Panc1 (cell line): ENCODE measurements around the gene SPEG. TPM values are rescaled to one million over a fixed set of nuclear protein-coding genes. Genes with fewer than 3 reads are reported as not detected.

Experiments used
- ATAC-seq: fragments of 200-7000 bp; cut with Tn5 transposase; 2 replicates; pipeline ENCODE4 v1.9.1; 2020; ENCODE audit warnings: mild to moderate bottlenecking, moderate library complexity
- BruUV-seq: library from RNA; stranded (reverse); fragments of 400-500 nt; replicated peaks from 2 replicates; lab custom pipeline; 2021; lab: Mats Ljungman, UMichigan
- CTCF ChIA-PET: fragments of 300-600 bp; sonication (Branson Sonifier 250); formaldehyde crosslinking; loops from one replicate; lab custom pipeline; 2022; ENCODE audit warnings: antibody characterized with exemption; lab: Charles Lee
- POLR2A ChIA-PET: fragments of 300-600 bp; sonication (Branson Sonifier 250); formaldehyde crosslinking; loops from one replicate; lab custom pipeline; 2022; ENCODE audit warnings: antibody characterized with exemption; lab: Charles Lee
- DNase-seq: peaks from one replicate; pipeline ENCODE4 v3.0.0-alpha.2; 2010; ENCODE audit warnings: low read depth, low spot score
- H3K27ac ChIP-seq: 2 replicates; pipeline ENCODE4 v1.5.1; 2011; ENCODE audit warnings: mild to moderate bottlenecking, low read length, inconsistent platforms
- H3K27me3 ChIP-seq: fragments of 200-500 bp; sonication (Bioruptor generic); 2 replicates; pipeline ENCODE4 v1.6.0; 2014; ENCODE audit warnings: low read length, inconsistent platforms; ENCODE audit not compliant: control insufficient read depth, insufficient read depth
- H3K36me3 ChIP-seq: fragments of 200-500 bp; sonication (Bioruptor generic); 2 replicates; pipeline ENCODE4 v1.5.1; 2014; ENCODE audit warnings: inconsistent platforms, mild to moderate bottlenecking, low read length, moderate library complexity; ENCODE audit not compliant: control insufficient read depth, insufficient read depth
- H3K4me1 ChIP-seq: 2 replicates; pipeline ENCODE4 v1.5.1; 2011; ENCODE audit warnings: inconsistent platforms, mild to moderate bottlenecking, low read length, moderate library complexity; ENCODE audit not compliant: control insufficient read depth, insufficient read depth
- H3K4me3 ChIP-seq, 2 experiments: 2 replicates each; pipeline ENCODE4 v1.5.1; 2011 to 2012; ENCODE audit warnings: low read depth in 2 of 2, low read length in 2 of 2, mild to moderate bottlenecking in 2 of 2, inconsistent platforms in 1 of 2, moderate library complexity in 1 of 2
- H3K9me3 ChIP-seq: fragments of 200-500 bp; sonication (Bioruptor generic); 2 replicates; pipeline ENCODE4 v1.5.1; 2014; ENCODE audit warnings: low read depth, mild to moderate bottlenecking, inconsistent platforms, low read length, moderate library complexity; ENCODE audit not compliant: control insufficient read depth, insufficient read depth
- POLR2AphosphoS5 ChIP-seq: IDR thresholded peaks from 2 replicates; pipeline ENCODE4 v1.6.1; 2012; ENCODE audit warnings: mild to moderate bottlenecking, low read depth, low read length, moderate library complexity
- SIN3A ChIP-seq: IDR thresholded peaks from 2 replicates; pipeline ENCODE4 v1.6.1; 2012; ENCODE audit warnings: low read depth, mild to moderate bottlenecking, low read length, moderate library complexity, borderline replicate concordance; ENCODE audit not compliant: insufficient read depth
- TCF7L2 ChIP-seq: IDR thresholded peaks from 2 replicates; pipeline ENCODE4 v1.6.1; 2011; ENCODE audit warnings: mild to moderate bottlenecking, low read depth, low read length, inconsistent platforms
- in situ Hi-C: cut with HindIII; loops from 2 replicates; pipeline ENCODE4 v1.10.0; 2016; ENCODE audit warnings: low sequenced_read_pairs, low pct_unique_long_range_greater_than_20kb
- intact Hi-C: fragments of 100-400 bp; cut with micrococcal nuclease; formaldehyde crosslinking; loops from one replicate; pipeline ENCODE4 v1.10.0; 2022; ENCODE audit not compliant: unreplicated experiment
- total RNA-seq: library from RNA; stranded (reverse); gene quantifications from one replicate; pipeline ENCODE4 v1.2.1, GENCODE V29; 2021; ENCODE audit not compliant: unreplicated experiment
- TF ChIP-seq, protein P1 (sequence below): fragments of 450-650 bp; IDR thresholded peaks from 2 replicates; pipeline ENCODE4 v1.5.1; 2017; ENCODE audit warnings: mild to moderate bottlenecking
- TF ChIP-seq, protein P2 (sequence below), 2 experiments: IDR thresholded peaks; 2 replicates each; pipeline ENCODE4 v1.6.1; 2011 to 2012; ENCODE audit warnings: low read depth in 2 of 2, control low read depth in 1 of 2, low read length in 1 of 2, mild to moderate bottlenecking in 1 of 2, moderate library complexity in 1 of 2; ENCODE audit not compliant: insufficient read depth in 1 of 2

The SPEG gene
- total RNA-seq, 1 experiment from 2014 or later, result 3.4 TPM

DNA sequence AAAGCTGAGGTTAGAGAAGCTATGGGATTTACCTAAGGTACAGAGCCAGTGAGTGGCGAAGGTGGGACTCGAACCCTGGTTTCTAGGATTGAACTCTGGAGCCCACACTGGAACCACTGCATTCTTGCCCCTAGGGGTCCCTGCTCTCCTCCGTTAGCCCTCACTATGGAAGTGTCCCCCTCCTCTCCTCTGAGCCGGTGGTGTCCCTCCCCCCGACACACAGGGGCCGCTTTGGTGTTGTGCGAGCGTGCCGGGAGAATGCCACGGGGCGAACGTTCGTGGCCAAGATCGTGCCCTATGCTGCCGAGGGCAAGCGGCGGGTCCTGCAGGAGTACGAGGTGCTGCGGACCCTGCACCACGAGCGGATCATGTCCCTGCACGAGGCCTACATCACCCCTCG lies 55.5 kb downstream of the SPEG start:
- ChIA-PET CTCF (no interaction called here), POLR2A (no interaction called here)
- intact Hi-C loops, result no loop called here
- no peak overlapping the region for H3K4me3 ChIP-seq
- in situ Hi-C loops, result no loop called here
- TF ChIP-seq, protein P1, sequence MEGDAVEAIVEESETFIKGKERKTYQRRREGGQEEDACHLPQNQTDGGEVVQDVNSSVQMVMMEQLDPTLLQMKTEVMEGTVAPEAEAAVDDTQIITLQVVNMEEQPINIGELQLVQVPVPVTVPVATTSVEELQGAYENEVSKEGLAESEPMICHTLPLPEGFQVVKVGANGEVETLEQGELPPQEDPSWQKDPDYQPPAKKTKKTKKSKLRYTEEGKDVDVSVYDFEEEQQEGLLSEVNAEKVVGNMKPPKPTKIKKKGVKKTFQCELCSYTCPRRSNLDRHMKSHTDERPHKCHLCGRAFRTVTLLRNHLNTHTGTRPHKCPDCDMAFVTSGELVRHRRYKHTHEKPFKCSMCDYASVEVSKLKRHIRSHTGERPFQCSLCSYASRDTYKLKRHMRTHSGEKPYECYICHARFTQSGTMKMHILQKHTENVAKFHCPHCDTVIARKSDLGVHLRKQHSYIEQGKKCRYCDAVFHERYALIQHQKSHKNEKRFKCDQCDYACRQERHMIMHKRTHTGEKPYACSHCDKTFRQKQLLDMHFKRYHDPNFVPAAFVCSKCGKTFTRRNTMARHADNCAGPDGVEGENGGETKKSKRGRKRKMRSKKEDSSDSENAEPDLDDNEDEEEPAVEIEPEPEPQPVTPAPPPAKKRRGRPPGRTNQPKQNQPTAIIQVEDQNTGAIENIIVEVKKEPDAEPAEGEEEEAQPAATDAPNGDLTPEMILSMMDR, result no peak
- TF ChIP-seq SIN3A (no peak), POLR2AphosphoS5 (no peak), TCF7L2 (no peak)
- TF ChIP-seq, protein P2, sequence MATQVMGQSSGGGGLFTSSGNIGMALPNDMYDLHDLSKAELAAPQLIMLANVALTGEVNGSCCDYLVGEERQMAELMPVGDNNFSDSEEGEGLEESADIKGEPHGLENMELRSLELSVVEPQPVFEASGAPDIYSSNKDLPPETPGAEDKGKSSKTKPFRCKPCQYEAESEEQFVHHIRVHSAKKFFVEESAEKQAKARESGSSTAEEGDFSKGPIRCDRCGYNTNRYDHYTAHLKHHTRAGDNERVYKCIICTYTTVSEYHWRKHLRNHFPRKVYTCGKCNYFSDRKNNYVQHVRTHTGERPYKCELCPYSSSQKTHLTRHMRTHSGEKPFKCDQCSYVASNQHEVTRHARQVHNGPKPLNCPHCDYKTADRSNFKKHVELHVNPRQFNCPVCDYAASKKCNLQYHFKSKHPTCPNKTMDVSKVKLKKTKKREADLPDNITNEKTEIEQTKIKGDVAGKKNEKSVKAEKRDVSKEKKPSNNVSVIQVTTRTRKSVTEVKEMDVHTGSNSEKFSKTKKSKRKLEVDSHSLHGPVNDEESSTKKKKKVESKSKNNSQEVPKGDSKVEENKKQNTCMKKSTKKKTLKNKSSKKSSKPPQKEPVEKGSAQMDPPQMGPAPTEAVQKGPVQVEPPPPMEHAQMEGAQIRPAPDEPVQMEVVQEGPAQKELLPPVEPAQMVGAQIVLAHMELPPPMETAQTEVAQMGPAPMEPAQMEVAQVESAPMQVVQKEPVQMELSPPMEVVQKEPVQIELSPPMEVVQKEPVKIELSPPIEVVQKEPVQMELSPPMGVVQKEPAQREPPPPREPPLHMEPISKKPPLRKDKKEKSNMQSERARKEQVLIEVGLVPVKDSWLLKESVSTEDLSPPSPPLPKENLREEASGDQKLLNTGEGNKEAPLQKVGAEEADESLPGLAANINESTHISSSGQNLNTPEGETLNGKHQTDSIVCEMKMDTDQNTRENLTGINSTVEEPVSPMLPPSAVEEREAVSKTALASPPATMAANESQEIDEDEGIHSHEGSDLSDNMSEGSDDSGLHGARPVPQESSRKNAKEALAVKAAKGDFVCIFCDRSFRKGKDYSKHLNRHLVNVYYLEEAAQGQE (IDR thresholded peaks at IDR 0.05; ENCODE audit: insufficient read depth in 1 of 2, low read depth in 2 of 2, low read length in 1 of 2), result no peak
- H3K27ac ChIP-seq, result no peak overlapping the region
- H3K27me3 ChIP-seq, result no peaks in the 10 kb centered on the region
- peaks cover under 1% of the 10 kb centered on the region; the same call in 1 of the 2 replicates for H3K4me1 ChIP-seq
- no peak for ATAC-seq
- H3K9me3 ChIP-seq, result no peaks in the 10 kb centered on the region
- H3K36me3 ChIP-seq, result no peaks in the 10 kb centered on the region
- DNase-seq, result no peak
- BruUV-seq, result no TSS peak

DNA sequence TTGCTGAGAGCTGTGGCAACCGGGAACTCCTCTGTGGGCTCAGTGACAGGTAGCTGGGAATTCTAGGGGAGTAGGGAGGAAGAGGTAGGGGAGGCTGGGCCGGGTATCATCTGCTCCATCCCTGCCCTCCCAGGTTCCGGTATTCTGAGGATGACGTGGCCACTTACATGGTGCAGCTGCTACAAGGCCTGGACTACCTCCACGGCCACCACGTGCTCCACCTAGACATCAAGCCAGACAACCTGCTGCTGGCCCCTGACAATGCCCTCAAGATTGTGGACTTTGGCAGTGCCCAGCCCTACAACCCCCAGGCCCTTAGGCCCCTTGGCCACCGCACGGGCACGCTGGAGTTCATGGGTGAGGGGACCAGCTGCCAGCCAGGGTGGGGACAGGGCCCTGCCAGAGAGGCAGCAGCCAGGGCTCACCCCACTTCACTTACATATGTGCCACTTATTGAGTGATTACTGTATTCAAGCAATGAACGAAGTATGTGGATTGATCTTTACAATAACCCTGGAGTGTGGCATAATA lies 56.0 kb downstream of the SPEG start:
- BruUV-seq, result no TSS peak
- TF ChIP-seq, protein P2 (IDR thresholded peaks at IDR 0.05; ENCODE audit: insufficient read depth in 1 of 2, low read depth in 2 of 2, low read length in 1 of 2), result no peak
- TF ChIP-seq SIN3A (no peak), POLR2AphosphoS5 (no peak), TCF7L2 (no peak)
- TF ChIP-seq, protein P1, result no peak
- Histone ChIP-seq H3K9me3 (no peaks in the 10 kb centered on the region), H3K4me3 (no peak overlapping the region), H3K4me1 (peaks cover 6% of the 10 kb centered on the region; the same call in 1 of the 2 replicates), H3K27me3 (no peaks in the 10 kb centered on the region), H3K27ac (no peak overlapping the region), H3K36me3 (no peaks in the 10 kb centered on the region)
- no peak for DNase-seq
- ATAC-seq, result no peak
- POLR2A ChIA-PET, result no interaction called here
- CTCF ChIA-PET, result interaction anchor here (1.1 kb wide), 1 partner anchor 19 kb away, joined by 5 read pairs; no protein-coding TSS in a partner anchor
- intact Hi-C loops (no loop called here), in situ Hi-C loops (no loop called here)
